ENCODE measurements around the gene TEX29.

Gene TEX29

DNA sequence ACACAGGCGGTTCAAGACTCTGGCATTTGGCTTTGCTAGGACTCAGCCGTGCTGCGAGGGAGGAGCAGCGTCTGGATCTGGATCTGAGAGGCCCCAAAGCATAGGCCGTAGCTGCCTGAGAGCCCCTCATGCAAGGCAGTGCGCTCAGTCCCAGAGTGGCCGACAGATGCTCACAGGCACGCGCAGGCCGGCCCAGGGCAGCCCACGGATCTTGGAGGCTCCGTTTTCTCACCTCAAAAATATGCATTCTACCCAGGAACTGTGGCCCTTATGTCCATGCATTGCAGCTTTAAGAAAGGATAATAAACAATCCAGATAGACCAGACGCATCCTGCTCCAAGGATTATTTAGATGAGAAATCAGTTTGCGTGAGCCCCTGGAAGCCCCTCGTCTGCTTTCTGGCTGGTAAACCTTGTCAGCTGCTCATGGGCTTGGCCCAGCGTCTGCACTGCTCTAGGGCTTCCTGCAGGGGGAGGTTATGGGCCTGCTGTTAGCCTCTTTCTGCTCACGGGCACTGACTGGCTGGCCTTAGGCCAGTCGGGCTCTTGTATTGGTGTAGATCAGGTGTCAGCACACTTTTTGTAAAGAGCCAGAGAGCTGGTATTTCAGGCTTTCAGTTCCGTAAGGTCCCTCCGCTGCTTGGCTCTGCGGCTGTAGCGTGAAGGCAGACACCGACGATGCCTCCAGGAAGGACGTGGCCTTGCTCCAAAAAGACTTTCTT is 24.2 kb downstream of the TEX29 start:
- no peak for DNase-seq

DNA sequence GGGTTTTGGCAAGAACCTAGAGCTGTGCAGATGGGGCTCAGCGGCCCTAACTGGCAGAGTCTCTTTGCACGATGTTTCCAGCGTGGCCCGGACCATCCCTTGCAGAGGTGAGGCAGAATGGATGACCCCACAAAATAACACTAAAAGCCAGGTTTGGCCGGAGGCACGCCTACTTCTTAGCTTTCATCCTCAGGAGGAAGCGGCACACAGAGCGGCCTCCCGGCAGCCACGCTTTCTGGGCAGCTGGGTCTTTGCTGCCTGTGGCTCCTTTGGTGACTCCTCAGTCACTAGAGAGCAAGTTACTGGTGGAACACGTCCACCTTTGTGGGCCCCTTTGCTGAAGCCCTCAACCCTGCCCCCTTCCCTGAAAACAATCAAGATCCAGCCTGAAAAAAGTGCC is 25.2 kb downstream of the TEX29 start:
- no peak for DNase-seq

DNA sequence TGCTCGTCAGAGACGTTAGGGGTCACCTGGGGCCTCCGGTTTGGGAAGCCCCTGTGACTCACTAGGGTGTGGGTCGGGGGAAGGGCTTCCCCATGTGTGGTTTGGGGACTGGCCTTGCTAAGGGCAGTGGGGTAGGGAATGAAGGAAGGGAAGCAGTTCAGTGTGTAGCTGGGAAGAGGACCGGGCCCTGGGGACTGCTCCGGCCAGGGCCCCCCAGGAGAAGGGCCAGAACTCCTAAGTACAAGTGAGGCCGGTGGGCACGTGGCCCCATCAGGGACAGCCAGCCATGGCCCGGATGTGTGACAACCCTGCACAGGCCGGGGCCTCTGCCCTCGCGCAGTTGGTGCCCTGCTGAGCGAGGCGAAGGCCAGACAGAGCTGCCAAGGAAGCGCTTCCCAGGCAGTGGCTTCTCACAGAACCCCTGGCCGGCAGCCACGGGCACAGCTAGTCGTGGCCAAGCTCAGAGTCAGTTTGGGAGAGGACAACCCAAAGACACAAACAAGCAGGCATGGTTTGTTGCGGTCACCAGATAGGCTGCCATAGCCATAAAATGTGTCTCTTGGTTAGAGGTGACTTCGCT is 25.7 kb downstream of the TEX29 start:
- no peak for DNase-seq

DNA sequence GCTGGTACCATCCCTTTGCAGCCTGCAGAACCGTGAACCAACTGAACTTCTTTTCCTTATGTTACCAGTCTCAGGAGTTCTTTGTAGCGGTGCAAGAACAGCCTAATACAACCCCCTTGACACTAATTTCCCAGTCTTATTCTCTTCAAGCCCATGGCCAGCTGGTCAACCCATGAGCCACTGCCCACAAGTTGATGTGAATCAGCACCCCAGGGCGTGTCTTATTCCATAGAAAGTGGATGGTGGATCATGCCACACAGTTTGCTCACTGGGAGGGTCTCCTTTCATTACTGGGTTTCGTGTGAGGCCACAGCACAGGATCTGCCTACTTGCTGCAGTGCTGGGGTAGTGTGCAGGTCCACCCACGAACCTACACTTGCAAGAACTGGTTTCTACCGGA is 27.0 kb downstream of the TEX29 start:
- no peak for DNase-seq

DNA sequence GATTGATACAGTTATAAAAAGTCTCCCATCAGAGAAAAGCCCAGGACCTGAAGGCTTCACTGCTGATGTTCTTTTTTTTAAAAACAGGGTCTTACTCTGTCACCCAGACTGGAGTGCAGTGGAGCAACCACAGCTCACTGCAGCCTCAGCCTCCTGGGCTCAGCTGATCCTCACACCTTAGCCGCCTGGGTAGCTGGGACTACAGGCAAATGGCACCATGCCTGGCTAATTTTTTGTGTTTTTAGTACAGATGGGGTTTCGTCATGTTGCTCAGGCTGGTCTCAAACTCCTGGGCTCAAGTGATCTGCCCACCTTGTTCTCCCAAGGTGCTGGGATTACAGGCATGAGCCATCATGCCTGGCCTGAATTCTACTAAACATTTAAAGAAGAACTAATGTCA is 33.1 kb downstream of the TEX29 start:
- no peak for DNase-seq

DNA sequence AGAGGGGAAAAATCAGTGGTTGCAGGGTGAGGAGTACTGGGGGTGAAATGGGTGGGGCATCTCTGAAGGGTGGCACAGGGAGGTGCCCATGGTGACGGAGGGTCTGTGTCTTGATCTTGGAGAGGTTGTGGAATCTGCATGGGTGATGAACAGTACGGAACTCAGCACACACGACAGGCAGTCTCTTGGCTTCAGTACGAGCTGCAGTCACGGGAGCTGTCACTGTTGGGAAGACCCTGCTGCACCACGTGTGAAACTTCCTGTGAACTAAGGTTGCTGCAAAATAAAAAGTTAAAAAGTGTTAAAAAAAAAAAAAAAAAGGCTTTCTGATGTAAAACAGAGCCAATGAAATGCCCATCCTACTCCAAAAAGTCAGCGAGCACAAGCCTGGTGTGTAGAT is 34.3 kb downstream of the TEX29 start:
- no peak for DNase-seq

DNA sequence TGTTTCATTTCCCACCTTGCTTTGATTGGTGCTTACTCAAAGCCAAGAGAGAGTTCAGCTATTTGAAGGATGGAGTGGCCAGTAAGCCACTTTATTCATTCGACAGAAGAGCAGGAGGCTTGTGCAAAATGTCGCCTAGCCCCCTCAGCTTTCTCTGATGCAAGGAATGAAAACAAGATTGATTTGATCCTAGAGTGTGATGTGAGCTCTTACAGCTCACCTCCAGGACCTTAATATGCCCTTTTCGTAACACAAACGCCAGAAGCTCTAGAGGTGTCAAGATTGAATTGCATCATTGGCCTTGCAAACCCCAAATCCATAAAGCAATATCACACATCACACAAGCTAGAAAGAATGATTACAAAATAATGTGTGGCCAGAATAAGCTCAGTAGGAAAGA is 36.4 kb downstream of the TEX29 start:
- no peak for DNase-seq

DNA sequence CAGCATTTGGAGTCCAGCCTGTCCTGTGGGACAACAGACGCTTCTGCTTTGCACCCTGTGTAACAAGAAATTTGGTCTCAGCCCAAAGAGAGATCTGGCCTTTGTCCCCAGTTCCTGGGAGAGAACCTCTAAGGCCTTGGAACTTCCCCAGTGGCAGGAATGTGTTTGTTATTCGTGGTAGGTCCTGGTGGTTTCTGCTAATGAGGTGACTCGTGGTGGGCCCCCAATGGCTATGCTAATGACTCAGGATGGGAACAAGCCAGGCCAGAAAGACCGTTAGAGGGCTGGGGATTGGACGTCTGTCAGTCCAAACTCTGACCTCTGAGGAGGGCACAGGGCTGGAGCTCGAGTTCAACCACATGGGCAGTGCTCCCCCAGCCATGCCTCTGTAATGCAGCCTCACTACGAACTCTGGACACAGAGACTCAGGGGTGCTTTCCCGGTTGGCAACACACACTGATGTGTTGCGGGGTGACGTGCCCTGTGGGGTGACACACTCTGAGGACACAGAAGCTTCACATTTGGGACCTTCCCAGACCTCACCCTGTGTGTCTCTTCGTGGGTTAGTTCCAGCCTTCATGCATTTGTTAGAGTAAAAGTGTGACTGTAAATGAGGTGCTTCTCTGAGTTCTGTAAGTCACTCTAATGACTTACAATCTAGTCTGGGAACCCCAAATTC is 38.9 kb downstream of the TEX29 start:
- DNase-seq = peak; percentile 32

DNA sequence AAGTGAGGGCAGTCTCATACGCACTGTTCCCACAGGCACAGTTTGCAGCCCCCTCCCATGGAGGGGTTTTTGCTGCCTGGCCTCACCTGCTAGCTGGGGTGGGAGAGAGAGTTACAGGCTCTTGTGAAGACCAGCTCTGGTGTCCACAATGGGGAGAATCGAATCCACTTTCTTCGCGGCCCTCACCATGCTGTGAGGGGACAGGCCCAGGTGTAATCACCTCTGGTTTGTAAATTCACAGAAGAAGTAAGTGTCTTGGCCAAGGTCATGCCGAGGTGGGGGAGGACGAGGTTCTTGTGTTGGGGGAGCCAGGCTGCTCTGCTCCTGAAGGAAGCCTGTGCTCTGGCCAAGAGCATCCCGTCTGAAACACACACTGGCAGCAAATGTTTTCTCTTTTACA is 39.5 kb downstream of the TEX29 start:
- DNase-seq = no peak

DNA sequence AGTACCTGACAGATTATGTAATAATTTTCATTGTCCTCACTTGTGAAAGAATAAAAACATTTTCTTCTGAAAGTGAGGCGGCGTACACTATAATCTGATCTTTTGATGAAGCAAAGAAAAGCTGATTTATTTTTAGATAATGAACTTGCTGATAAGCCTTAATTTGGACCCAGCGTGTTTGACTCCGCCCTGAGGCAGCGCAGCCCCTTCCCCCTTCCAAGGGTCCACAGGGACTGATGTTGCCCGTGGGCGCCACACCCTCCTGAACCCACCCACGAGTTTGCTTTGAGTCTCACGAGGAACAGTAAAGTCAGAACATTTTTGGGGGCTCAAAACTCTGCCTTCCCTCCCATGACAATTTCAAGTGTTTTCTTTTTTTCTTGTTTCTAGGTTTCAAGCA is 40.0 kb downstream of the TEX29 start:
- DNase-seq = no peak

DNA sequence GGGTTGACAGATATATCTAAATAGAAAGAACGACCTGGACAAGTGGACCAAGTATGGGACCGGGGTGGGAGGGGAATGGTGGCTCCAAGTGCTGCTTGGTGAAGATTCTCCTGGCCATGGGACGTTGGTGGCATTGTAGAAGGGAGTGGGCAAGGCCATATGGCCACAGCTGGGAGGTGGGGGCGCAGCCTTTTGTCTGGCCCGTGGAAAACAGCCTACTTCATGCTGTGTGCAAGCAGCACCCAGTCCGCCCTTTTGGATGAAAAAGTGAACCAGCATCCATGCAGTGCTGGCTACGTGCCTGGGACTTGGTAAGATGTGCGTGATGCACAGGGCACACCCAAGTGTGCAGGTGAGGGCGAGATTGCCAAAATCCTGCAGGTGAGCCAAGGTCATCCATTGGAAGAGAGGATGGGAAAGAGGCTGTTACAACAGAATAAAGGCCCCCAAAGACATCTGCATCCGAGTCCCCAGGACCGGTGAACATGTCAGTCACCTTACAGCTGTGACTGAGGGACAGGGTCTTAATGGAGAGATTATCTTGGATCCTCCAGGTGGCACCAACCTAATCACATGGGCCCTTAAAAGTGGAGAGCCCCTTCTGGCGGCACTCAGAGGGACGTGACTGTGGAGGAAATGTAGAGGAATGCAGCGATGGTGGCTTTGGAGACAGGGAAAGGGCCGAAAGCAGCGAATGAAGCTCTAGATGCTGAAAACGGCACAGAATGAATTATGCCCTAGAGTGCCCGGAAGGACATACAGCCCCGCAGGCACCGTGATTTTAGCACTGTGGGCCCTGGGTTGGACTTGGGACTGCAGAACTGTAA is 40.8 kb downstream of the TEX29 start:
- DNase-seq = no peak

DNA sequence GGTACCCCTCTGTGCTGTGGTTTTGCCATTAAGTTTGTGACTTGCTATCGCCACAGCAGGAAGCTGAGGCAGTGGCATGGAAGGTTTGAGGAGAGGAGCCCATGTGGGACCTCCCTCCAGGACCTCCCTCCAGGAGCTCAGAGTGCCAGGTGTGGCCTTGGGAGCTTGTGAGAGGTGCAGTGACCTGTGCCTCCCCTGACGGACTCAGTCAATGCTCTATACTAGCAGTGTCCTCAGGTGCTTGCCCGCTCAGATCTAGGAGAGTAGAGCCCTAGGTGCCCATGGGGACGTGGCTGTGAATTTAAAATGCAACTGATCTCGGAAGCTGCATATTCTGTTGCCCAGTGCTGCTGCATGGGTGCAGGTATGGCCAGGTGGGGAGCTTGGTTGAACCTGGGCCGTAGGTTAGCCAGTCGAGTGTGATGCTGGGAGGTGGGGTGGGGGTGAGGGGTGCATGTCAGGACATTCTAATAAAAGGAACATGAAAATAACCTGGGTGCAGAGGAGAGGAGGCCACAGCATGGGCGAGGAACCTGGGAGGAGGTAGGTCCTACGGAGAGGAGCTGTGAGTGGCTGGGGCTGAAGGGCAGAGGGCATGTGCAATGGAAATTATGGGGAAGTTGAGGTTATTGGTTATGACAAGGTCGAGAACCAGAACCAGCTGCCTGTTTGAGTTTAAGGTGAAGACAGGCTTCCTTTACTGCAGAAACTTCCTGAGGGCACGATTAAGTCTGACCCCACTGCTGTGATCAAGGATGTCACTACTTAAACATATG is 41.6 kb downstream of the TEX29 start:
- no peak for DNase-seq

DNA sequence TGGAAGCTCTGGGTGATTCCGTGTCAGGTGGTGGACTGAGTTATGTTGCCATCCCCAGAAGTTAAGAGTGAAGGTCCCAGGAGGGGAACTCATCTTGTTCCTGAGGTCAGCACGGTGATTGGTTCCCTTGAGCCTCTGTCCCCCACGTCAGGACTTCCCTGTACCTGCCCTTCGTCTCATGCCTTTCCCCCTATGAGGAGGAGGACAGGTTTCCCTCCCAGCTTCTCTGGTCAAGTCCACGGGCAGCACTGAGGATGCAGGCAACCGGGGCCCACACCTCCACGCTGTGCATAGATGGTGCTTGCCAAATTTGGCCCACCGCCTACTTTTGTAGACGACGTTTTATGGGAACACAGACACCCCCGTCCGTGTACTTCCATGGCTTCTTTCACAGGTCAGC is 42.7 kb downstream of the TEX29 start:
- DNase-seq = no peak

DNA sequence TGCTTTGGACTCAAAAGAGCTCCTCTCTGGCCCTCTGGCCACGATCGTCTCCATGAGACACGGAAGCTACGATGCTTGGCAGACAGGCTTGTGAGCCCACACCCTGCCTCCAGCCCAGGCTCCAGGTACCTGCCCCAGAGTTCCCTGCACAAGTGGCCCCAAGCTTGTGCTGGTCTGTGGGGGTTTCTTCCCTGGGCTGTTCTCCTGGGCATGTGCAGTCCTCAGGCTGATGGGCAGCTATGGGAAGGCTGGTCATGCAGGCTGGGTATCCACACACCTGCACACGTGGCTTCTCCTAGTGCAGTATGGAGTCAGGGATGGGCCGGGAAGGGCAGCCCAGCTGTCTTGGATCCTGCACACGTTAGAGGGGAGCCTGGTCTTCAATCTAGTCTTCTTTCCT is 43.1 kb downstream of the TEX29 start:
- DNase-seq = no peak

DNA sequence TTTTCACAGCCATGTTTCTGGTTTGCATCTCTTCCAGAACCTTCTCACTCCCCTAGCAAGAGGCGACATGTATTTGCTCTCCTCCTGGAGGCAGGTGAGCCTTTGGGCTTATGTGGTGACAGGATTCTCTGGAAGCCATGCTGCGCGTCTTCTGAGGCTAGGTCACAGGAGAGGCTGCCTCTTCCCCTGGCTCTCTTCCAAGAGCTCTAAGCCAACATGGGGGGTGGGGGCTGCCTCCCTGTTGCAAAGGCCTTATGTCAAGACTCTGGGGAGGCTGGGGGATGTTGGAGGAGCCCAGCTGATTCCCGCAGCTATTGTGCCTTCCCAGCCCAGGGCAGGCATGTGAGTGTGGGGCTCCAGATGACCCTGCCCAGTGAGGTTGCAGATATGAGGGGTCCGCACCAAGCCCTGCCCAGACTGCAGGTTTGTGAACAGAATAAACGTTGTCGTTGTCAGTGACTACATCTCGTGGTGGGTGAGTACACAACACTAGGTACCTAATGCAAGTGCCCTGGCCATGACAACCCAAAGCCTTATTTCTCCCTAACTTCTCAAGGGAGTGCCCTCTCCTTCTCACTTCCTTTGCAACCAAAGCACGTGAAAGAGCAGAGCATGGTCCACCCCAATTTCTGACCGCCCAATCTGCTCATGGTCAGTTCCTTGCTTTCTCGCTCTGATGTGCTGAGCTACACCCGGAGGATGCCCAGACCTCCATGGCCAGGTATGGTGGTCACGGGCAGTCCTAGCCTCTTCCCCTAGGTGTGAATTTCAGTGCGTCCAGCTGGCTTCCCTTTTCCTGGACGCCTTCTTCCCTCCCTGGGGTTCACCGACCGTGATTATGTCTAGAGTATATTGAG is 44.9 kb downstream of the TEX29 start:
- DNase-seq = no peak

DNA sequence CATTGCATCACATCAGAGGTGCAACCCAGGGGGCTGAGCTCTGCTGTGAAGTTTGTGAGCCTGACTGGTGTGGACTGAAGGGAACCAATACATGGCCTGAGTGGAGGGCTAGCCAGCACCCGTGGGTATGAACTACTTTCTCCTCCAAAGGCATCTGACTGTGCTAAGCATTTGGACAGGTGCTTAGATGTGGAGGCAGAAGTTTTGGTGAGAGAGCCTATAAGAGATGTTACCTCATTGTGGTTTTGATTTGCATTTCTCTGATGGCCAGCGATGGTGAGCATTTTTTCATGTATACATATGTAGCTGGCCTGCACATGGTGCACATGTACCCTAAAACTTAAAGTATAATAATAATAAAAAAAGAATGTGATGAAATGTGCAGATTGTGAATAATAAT is 46.9 kb downstream of the TEX29 start:
- no peak for DNase-seq

DNA sequence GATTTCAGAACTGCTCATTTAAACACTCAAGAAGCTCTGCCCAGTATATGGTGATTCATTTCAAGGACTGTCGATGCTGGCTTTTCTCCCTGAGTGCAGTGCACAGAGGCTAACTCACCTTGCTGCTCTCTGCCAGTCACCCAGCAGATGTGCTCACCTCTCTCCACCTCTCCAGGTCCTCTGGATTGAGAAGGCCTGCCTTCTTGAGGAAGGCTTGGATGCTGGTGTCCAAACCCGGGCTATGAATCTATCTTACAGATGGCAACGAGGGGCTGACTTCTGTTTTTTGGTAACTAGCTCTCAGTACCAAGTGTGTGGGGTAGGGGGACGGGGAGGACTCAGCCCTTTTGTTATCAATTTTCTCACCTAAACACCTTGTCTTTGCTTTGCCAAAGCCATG is 47.6 kb downstream of the TEX29 start:
- DNase-seq = no peak

DNA sequence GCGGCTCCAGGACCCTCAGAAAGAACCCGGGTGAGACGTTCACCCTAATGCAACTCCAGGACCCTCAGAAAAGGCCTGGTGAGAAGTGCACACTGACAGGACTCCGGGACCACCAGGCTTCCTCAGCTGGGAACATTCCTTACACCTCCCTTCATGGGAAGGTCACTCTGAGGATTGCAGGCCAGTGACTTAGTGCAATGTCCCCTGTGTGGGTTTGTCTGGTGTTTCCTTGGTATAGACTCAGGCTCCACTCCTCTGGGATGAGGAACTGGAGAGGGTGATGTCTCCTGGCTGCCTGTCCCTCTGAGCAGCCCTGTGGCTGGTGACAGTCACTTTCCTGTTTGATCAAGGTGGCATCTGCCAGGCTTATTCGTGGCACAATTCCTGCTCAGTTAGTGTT is 49.7 kb downstream of the TEX29 start:
- DNase-seq = no peak

DNA sequence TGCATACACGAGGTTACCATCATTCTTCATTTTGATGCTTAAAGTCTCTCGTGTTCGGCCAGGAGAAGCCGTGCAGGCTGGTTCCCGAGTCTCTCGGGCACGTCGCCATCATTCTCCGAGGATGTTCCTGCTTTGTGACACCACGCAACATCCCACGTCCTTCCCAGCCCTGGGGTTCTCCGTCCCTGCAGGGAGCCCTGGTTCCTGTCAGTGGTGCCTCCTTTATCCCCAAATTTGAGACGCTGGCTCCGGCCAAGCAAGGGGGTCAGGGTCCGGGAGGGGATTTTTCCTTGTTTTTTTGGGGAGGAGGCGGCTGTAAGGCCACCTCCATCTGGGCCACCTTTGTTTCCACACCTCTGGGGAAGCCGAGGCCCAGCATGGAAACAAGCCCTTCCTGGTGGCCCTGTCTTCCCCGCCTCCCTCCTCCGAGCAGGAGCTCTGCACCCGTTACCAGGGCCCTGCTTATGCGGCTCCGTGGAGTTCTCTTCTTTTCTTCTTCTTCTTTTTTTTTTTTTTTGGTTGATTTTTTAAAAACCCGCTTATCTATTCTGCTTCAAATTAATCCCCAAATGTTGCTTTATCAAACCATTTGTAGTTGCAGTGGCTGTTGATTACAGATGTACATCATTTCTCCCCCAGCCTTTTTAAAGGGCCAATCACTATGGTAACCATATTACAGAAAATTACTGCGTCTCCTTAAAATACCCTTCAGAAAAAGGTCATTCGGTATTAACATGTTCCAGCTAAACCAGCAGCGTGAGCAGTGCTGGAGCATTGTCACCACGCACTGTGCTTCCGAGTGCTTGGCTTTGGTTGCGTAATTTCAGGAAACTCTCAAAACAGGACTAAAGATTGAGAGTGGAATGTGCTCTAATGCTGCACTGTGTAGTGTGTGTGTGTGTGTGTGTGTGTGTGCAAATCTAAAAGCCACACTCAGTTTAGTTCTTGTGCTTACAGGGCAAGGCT is 50.4 kb downstream of the TEX29 start:
- no peak for DNase-seq

DNA sequence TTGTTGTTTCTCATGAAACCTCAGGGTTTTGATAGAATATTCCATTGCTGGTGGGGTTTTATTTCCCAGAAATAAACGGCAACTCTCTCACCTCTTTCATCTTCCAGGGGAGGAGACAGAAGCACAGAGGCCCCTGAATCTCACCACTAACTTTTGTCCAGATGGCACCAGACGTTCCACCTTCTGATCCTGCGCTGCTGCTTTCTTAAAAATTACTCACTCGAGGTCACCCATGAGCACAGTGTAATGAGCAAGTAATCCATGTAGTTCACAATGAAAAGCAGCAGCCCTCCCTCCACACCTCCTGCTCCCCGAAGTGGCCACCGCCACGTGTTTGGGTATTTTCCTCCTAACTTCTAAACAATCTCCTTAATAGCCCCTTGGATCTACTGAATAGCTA is 51.3 kb downstream of the TEX29 start:
- DNase-seq = no peak

Data from retina (tissue), 1 donor.